Kidney tubule cell (primary cell): Measurements from ENCODE around the gene CR2.
"Not testable (repeated sequence)": the region's sequence is repeated elsewhere in the genome, so short reads cannot be mapped to it uniquely, and the experiment has no call there.

Experiments used
- DNase-seq: peaks from one replicate; pipeline ENCODE4 v3.0.0-alpha.2; 2018; ENCODE audit warnings: low spot score

CR2 gene

GRCh38 chr1:207444514-207445217 is 9.5 kb upstream of the CR2 start:
- no peak for DNase-seq

GRCh38 chr1:207453710-207454045 is 450 bp upstream of the CR2 start:
- DNase-seq, result no peak

- no peak for DNase-seq
These were observed 1.1 kb downstream of the CR2 start for GRCh38 chr1:207455183-207455754.

- DNase-seq, result no peak
These were observed 4.3 kb downstream of the CR2 start for GRCh38 chr1:207458414-207458813.

- no peak for DNase-seq
These were observed 4.9 kb downstream of the CR2 start for GRCh38 chr1:207459008-207459407.

GRCh38 chr1:207461649-207462048 is 7.5 kb downstream of the CR2 start:
- no peak for DNase-seq

- no peak for DNase-seq
These were observed 8.4 kb downstream of the CR2 start for GRCh38 chr1:207462535-207462934.

GRCh38 chr1:207463021-207463420 is 8.9 kb downstream of the CR2 start:
- peak; percentile 15 for DNase-seq

- no peak for DNase-seq
These were observed 9.4 kb downstream of the CR2 start for GRCh38 chr1:207463571-207463970.

GRCh38 chr1:207470927-207471326 is 16.8 kb downstream of the CR2 start:
- no peak for DNase-seq

- DNase-seq, result no peak
These were observed 20.1 kb downstream of the CR2 start for GRCh38 chr1:207474210-207474609.

GRCh38 chr1:207486198-207486597 is 32.1 kb downstream of the CR2 start:
- no peak for DNase-seq

- DNase-seq, result no peak
These were observed 33.5 kb downstream of the CR2 start for GRCh38 chr1:207487636-207488035.

GRCh38 chr1:207493212-207493611 is 39.1 kb downstream of the CR2 start:
- no peak for DNase-seq

GRCh38 chr1:207494171-207494570 is 40.0 kb downstream of the CR2 start:
- DNase-seq, result no peak

GRCh38 chr1:207495281-207495680 is 41.2 kb downstream of the CR2 start:
- DNase-seq, result not testable (repeated sequence)

GRCh38 chr1:207495801-207496792 is 42.0 kb downstream of the CR2 start, which contains the start of gene CR1:
Gene CR1 (plus strand): TSS chr1:207496157. CDS start chr1:207496268, 111 bp downstream.
- DNase-seq, result no peak

- no peak for DNase-seq
These were observed 43.8 kb downstream of the CR2 start for GRCh38 chr1:207497941-207498340.

- peak; percentile 67 for DNase-seq
These were observed 45.4 kb downstream of the CR2 start for GRCh38 chr1:207499573-207499972.

GRCh38 chr1:207500306-207500705 is 46.2 kb downstream of the CR2 start:
- no peak for DNase-seq

GRCh38 chr1:207501071-207501470 is 46.9 kb downstream of the CR2 start:
- DNase-seq, result no peak

- DNase-seq, result peak; percentile 13
These were observed 48.6 kb downstream of the CR2 start for GRCh38 chr1:207502726-207503125.

GRCh38 chr1:207503950-207504349 is 49.8 kb downstream of the CR2 start:
- no peak for DNase-seq
